ENCODE measurements around the gene PLPPR4. TPM values are rescaled to one million over a fixed set of nuclear protein-coding genes. Genes with fewer than 3 reads are reported as not detected.

The PLPPR4 gene
- total and polyA plus RNA-seq, 2 experiments from 2014 or later, result 0.99 to 2.3 TPM

- TF ChIP-seq ZNF462 (CRISPR knock-in tag; IDR thresholded peaks at IDR 0.05) (no peak), EZH2phosphoT487 (IDR thresholded peaks at IDR 0.05; ENCODE audit: unreplicated experiment) (no peak), EZH2 (IDR thresholded peaks at IDR 0.05; ENCODE audit: low read depth, unreplicated experiment) (no peak), STAT1 (IDR thresholded peaks at IDR 0.05; ENCODE audit: unreplicated experiment) (no peak)
Measured at GRCh38 chr1:99304725-99305282, 40.5 kb downstream of the PLPPR4 start (continued).

GRCh38 chr1:99305626-99306025, 41.3 kb downstream of the PLPPR4 start:
- no peaks in the 10 kb centered on the region for H3K79me2 ChIP-seq (replicated peaks; ENCODE audit: insufficient read depth)
- H3K9me3 Mint-ChIP-seq, result 0 out of 3 replicates have a peak, but pooled peaks cover 4% of the 10 kb centered on the region
- H3K27ac Mint-ChIP-seq, result no peak overlapping the region
- no peaks in the 10 kb centered on the region for H3K27me3 ChIP-seq (ENCODE audit: insufficient read depth)
- ATAC-seq (no peak), DNase-seq (ENCODE audit: low spot score) (no peak)
- no peaks in the 10 kb centered on the region for H3K4me1 ChIP-seq (ENCODE audit: insufficient read depth)
- H3K4me2 ChIP-seq, result no peak overlapping the region
- H3K4me1 Mint-ChIP-seq, result peaks cover 8% of the 10 kb centered on the region
- no peaks in the 10 kb centered on the region for H3K27me3 Mint-ChIP-seq (ENCODE audit: insufficient read depth, low read depth, poor library complexity)
- no peaks in the 10 kb centered on the region for H3K36me3 ChIP-seq (ENCODE audit: insufficient read depth)
- no peaks in the 10 kb centered on the region for H4K20me1 ChIP-seq (replicated peaks; ENCODE audit: insufficient read depth)
- H3K9me2 ChIP-seq (ENCODE audit: insufficient read depth), result no peaks in the 10 kb centered on the region; the same call in 1 of the 2 replicates
- no peak overlapping the region for H3K4me3 Mint-ChIP-seq
- no peak overlapping the region for H2AFZ ChIP-seq
- H3K36me3 Mint-ChIP-seq (ENCODE audit: low read depth), result no peaks in the 10 kb centered on the region
- H3K27ac ChIP-seq (ENCODE audit: low read depth), result no peak overlapping the region
- no peak overlapping the region for H3K4me3 ChIP-seq
- no peaks in the 10 kb centered on the region for H3F3A ChIP-seq (replicated peaks; ENCODE audit: low read depth)
- TF ChIP-seq EZH2 (IDR thresholded peaks at IDR 0.05; ENCODE audit: low read depth, unreplicated experiment) (no peak), NANOG (IDR thresholded peaks at IDR 0.05; ENCODE audit: borderline replicate concordance) (no peak), EZH2phosphoT487 (IDR thresholded peaks at IDR 0.05; ENCODE audit: unreplicated experiment) (no peak), ETS1 (IDR thresholded peaks at IDR 0.05) (no peak), REST (IDR thresholded peaks at IDR 0.05; ENCODE audit: unreplicated experiment) (no peak), CTCF (conservative IDR thresholded peaks at IDR 0.05; ENCODE audit: low read depth in 2 of 2) (no peak), ZNF114 (CRISPR knock-in tag; IDR thresholded peaks at IDR 0.05) (no peak), JUNB (IDR thresholded peaks at IDR 0.05; ENCODE audit: unreplicated experiment) (no peak)

Measured in GM23338 (cell line).